HG03469 (cell line): ENCODE results near the gene SLC6A7.

Experiments
- ATAC-seq: cut with Tn5 transposase; IDR thresholded peaks from one replicate; pipeline ENCODE4 v1.9.1; 2021; ENCODE audit warnings: mild to moderate bottlenecking, moderate library complexity, moderate number of reproducible peaks; ENCODE audit not compliant: unreplicated experiment

Gene SLC6A7

GRCh38 chr5:150155258-150156026 lies 34.4 kb upstream of the SLC6A7 start, which contains the start of gene PDGFRB:
Gene PDGFRB, minus strand, starts transcription at chr5:150155845. Its CDS starts 18,798 bp downstream, at chr5:150137047.
- no peak for ATAC-seq

- ATAC-seq = no peak
Observed at GRCh38 chr5:150156027-150156368, 33.9 kb upstream of the SLC6A7 start.

GRCh38 chr5:150156540-150156939 lies 33.3 kb upstream of the SLC6A7 start:
- ATAC-seq = no peak

- ATAC-seq = no peak
Observed at GRCh38 chr5:150157168-150157567, 32.7 kb upstream of the SLC6A7 start.

- ATAC-seq = no peak
Observed at GRCh38 chr5:150158170-150158949, 31.5 kb upstream of the SLC6A7 start.

- ATAC-seq = no peak
Observed at GRCh38 chr5:150159031-150159430, 30.8 kb upstream of the SLC6A7 start.

GRCh38 chr5:150159741-150160179 lies 30.1 kb upstream of the SLC6A7 start:
- ATAC-seq = no peak

GRCh38 chr5:150160448-150161081 lies 29.3 kb upstream of the SLC6A7 start:
- no peak for ATAC-seq

- no peak for ATAC-seq
Observed at GRCh38 chr5:150161242-150162141, 28.4 kb upstream of the SLC6A7 start.

GRCh38 chr5:150162142-150162513 lies 27.7 kb upstream of the SLC6A7 start:
- ATAC-seq = no peak

GRCh38 chr5:150163035-150163434 lies 26.8 kb upstream of the SLC6A7 start:
- no peak for ATAC-seq

GRCh38 chr5:150163547-150164059 lies 26.3 kb upstream of the SLC6A7 start:
- no peak for ATAC-seq

GRCh38 chr5:150164211-150164980 lies 25.5 kb upstream of the SLC6A7 start:
- no peak for ATAC-seq

- no peak for ATAC-seq
Observed at GRCh38 chr5:150166037-150166649, 23.7 kb upstream of the SLC6A7 start.

- no peak for ATAC-seq
Observed at GRCh38 chr5:150166650-150167511, 23.0 kb upstream of the SLC6A7 start, which contains the start of gene CDX1. Gene CDX1, plus strand, starts transcription at chr5:150166778. Its CDS starts 99 bp downstream, at chr5:150166877.

- ATAC-seq = no peak
Observed at GRCh38 chr5:150167512-150167850, 22.4 kb upstream of the SLC6A7 start.

- no peak for ATAC-seq
Observed at GRCh38 chr5:150167908-150168307, 22.0 kb upstream of the SLC6A7 start.

- no peak for ATAC-seq
Observed at GRCh38 chr5:150168864-150169263, 21.0 kb upstream of the SLC6A7 start.
